K562 (cell line): Measurements from ENCODE around the gene CLDN34. TPM values are rescaled to one million over a fixed set of nuclear protein-coding genes. Genes with fewer than 3 reads are reported as not detected.
A peak's percentile ranks its signal among the peaks of the same experiment; 100 is the strongest.

ENCODE experiments used
- ATAC-seq: fragments of 200-7000 bp; cut with Tn5 transposase; 3 replicates; pipeline ENCODE4 v1.9.1; 2020; ENCODE audit warnings: moderate library complexity
- BruUV-seq: library from RNA; stranded (reverse); fragments of 400-500 nt; replicated peaks from 2 replicates; lab custom pipeline; 2021; lab: Mats Ljungman, UMichigan
- CTCF ChIA-PET: fragments of 300-600 bp; formaldehyde crosslinking; extraction: SDS; loops from one replicate; lab custom pipeline; 2021; ENCODE audit warnings: low intra/inter-chr PET ratio; lab: Yijun Ruan, JAX
- POLR2A ChIA-PET: fragments of 300-600, 350-650 bp; sonication (Branson Sonifier 250); formaldehyde crosslinking; extraction: SDS; loops from one replicate; lab custom pipeline; 2021; ENCODE audit warnings: antibody characterized with exemption, inconsistent platforms; lab: Yijun Ruan, JAX
- DNase-seq, 4 experiments: peaks; one replicate each; pipeline versions ENCODE4 v3.0.0 to v3.0.0-alpha.2; 2011 to 2018; ENCODE audit warnings: low spot score in 3 of 4, mixed read lengths in 3 of 4; ENCODE audit errors: extremely low read depth in 1 of 4
- FAIRE-seq: peaks from 2 replicates; lab custom pipeline; 2011; peaks lifted over from hg19 to GRCh38; lab: Jason Lieb, UNC
- H2AFZ ChIP-seq: 2 replicates; pipeline ENCODE4 v1.6.0; 2011; ENCODE audit warnings: low read depth, low read length, control low read depth, inconsistent platforms
- H3K27ac ChIP-seq: fragments of 200-600 bp; 3 replicates; pipeline ENCODE4 v1.8.0; 2011; ENCODE audit warnings: low read depth, mild to moderate bottlenecking, control low read depth, inconsistent platforms, low read length, moderate library complexity, mixed read lengths; ENCODE audit errors: extremely low read depth
- H3K27me3 ChIP-seq, 2 experiments: fragments of 300-600 bp in 1 of 2; 2 replicates in 1 of 2; 3 replicates in 1 of 2; pipeline versions ENCODE4 v1.6.0 to v1.8.0; 2011; ENCODE audit warnings: inconsistent platforms in 2 of 2, low read length in 2 of 2, mild to moderate bottlenecking in 1 of 2, mixed read lengths in 1 of 2, moderate library complexity in 1 of 2; ENCODE audit not compliant: control insufficient read depth in 2 of 2, insufficient read depth in 2 of 2
- H3K36me3 ChIP-seq: fragments of 300-600 bp; 3 replicates; pipeline ENCODE4 v1.8.0; 2011; ENCODE audit warnings: mild to moderate bottlenecking, low read length, inconsistent platforms; ENCODE audit not compliant: control insufficient read depth, insufficient read depth
- H3K4me1 ChIP-seq, 2 experiments: fragments of 200-600 bp in 1 of 2; replicated peaks in 1 of 2; 2 replicates in 1 of 2; 3 replicates in 1 of 2; pipeline versions ENCODE4 v1.5.1 to v1.8.0; 2011; ENCODE audit warnings: inconsistent platforms in 2 of 2, low read length in 2 of 2, mild to moderate bottlenecking in 1 of 2, mixed read lengths in 1 of 2, moderate library complexity in 1 of 2; ENCODE audit not compliant: control insufficient read depth in 2 of 2, insufficient read depth in 2 of 2
- H3K4me2 ChIP-seq: 2 replicates; pipeline ENCODE4 v1.6.1; 2011; ENCODE audit warnings: low read length, control low read depth, inconsistent platforms, mixed read lengths; ENCODE audit not compliant: insufficient read depth
- H3K4me3 ChIP-seq: fragments of 200-600 bp; sonication (generic), shearing (Covaris generic); 2 replicates; pipeline ENCODE4 v1.5.1; 2016; ENCODE audit warnings: control low read depth, inconsistent platforms
- H3K79me2 ChIP-seq: fragments of 200-600 bp; 3 replicates; pipeline ENCODE4 v1.8.0; 2011; ENCODE audit warnings: low read length, inconsistent platforms; ENCODE audit not compliant: control insufficient read depth, insufficient read depth
- H3K9ac ChIP-seq, 2 experiments: 2 replicates each; pipeline versions ENCODE4 v1.6.0 to v1.6.1; 2011; ENCODE audit warnings: low read depth in 2 of 2, low read length in 2 of 2, control low read depth in 1 of 2, inconsistent platforms in 1 of 2, mild to moderate bottlenecking in 1 of 2, mixed read lengths in 1 of 2; ENCODE audit not compliant: insufficient read depth in 1 of 2
- H3K9me1 ChIP-seq: one replicate; pipeline ENCODE4 v1.6.0; 2011; ENCODE audit warnings: inconsistent platforms, mild to moderate bottlenecking, low read length, moderate library complexity; ENCODE audit not compliant: control insufficient read depth, insufficient read depth
- H3K9me3 ChIP-seq: replicated peaks from 2 replicates; pipeline ENCODE4 v1.5.1; 2011; ENCODE audit warnings: low read depth, low read length, inconsistent platforms; ENCODE audit not compliant: control insufficient read depth, insufficient read depth
- H4K20me1 ChIP-seq: replicated peaks from 2 replicates; pipeline ENCODE4 v1.6.1; 2011; ENCODE audit warnings: low read length, inconsistent platforms, mixed read lengths; ENCODE audit not compliant: control insufficient read depth, insufficient read depth
- CXXC5 ChIP-seq: fragments of 250-450 bp; sonication (Bioruptor Pico); IDR thresholded peaks from 2 replicates; pipeline ENCODE4 v1.8.0; 2022; ENCODE audit warnings: inconsistent platforms, mild to moderate bottlenecking, moderate library complexity
- HDGF ChIP-seq: fragments of 450-650 bp; IDR thresholded peaks from 2 replicates; pipeline ENCODE4 v1.6.1; 2016
- HSF4 ChIP-seq: fragments of 250-450 bp; sonication (Bioruptor Pico); IDR thresholded peaks from 2 replicates; pipeline ENCODE4 v2.1.2; 2022; ENCODE audit warnings: mild to moderate bottlenecking, moderate library complexity, borderline replicate concordance
- MCM3 ChIP-seq: fragments of 450-650 bp; IDR thresholded peaks from 2 replicates; pipeline ENCODE4 v1.6.1; 2016
- MTA2 ChIP-seq: fragments of 450-650 bp; IDR thresholded peaks from 2 replicates; pipeline ENCODE4 v1.6.1; 2016; ENCODE audit warnings: low read depth
- PRPF4 ChIP-seq: fragments of 200-400 bp; formaldehyde crosslinking; IDR thresholded peaks from one replicate; pipeline ENCODE4 v1.6.1; 2017; ENCODE audit warnings: low read length, low read depth, mild to moderate bottlenecking; ENCODE audit not compliant: insufficient read depth, poor library complexity, severe bottlenecking
- RAD21 ChIP-seq, 2 experiments: fragments of 250-450 bp in 1 of 2; fragments of 450-650 bp in 1 of 2; sonication (Bioruptor Pico) in 1 of 2; formaldehyde crosslinking in 1 of 2; IDR thresholded peaks in 1 of 2; conservative IDR thresholded peaks in 1 of 2; 2 replicates each; pipeline versions ENCODE4 v1.4.0 to v1.8.0; 2020 to 2022; ENCODE audit warnings: mild to moderate bottlenecking in 2 of 2, moderate library complexity in 1 of 2
- WGBS: fragments of 100-300 bp; shearing (Covaris generic); methylation state at CpG from one replicate; pipeline ENCODE4 v1.1.6; 2016; ENCODE audit warnings: low coverage, mixed read lengths; ENCODE audit not compliant: insufficient coverage; ENCODE audit errors: missing lambda C conversion rate; 5-methylcytosine and 5-hydroxymethylcytosine counted together
- in situ Hi-C: fragments of 300-500 bp; cut with MboI; formaldehyde crosslinking; loops from 4 replicates; pipeline ENCODE4 v1.15.0; 2018; ENCODE audit warnings: inconsistent platforms, mixed read lengths
- intact Hi-C: fragments of 100-400 bp; cut with micrococcal nuclease; formaldehyde crosslinking; loops from 2 replicates; pipeline ENCODE4 v1.14.2; 2022
- polyA plus RNA-seq, 8 experiments: library from polyadenylated mRNA; depleted of rRNA in 4 of 8; stranded (reverse) in 5 of 8; unstranded in 3 of 8; fragments of >200 nt; fragmentation: Nextera tagmentation in 2 of 8; fragmentation: Illumina TruSeq in 1 of 8; extraction: Ambion mirVana in 2 of 8; extraction: Trizol in 1 of 8; gene quantifications; 2 replicates each; pipeline versions ENCODE4 v1.2.1 to v1.2.3, GENCODE V29; 2011 to 2014; ENCODE audit warnings: inconsistent platforms in 1 of 8, missing spikeins in 1 of 8
- total RNA-seq, 7 experiments: library from RNA; depleted of rRNA in 6 of 7; stranded (reverse); fragments of >200 nt in 6 of 7; fragmentation: Illumina TruSeq in 2 of 7; extraction: Trizol in 2 of 7; gene quantifications; 2 replicates each; pipeline versions ENCODE4 v1.2.1 to v1.2.3, GENCODE V29; 2011 to 2021; ENCODE audit warnings: low replicate concordance in 1 of 7
- TF ChIP-seq, protein P1 (sequence below): IDR thresholded peaks from 3 replicates; pipeline ENCODE4 v1.6.1; 2011; ENCODE audit warnings: borderline replicate concordance, mild to moderate bottlenecking, moderate library complexity; ENCODE audit not compliant: insufficient read length; ENCODE audit errors: extremely low read depth
- TF ChIP-seq, protein P2 (sequence below): fragments of 450-650 bp; formaldehyde crosslinking; IDR thresholded peaks from 2 replicates; pipeline ENCODE4 v1.4.0; 2020; ENCODE audit warnings: mild to moderate bottlenecking, moderate library complexity
- TF ChIP-seq, protein P3 (sequence below): fragments of 450-650 bp; formaldehyde crosslinking; IDR thresholded peaks from 2 replicates; pipeline ENCODE4 v1.4.0; 2020; ENCODE audit warnings: mild to moderate bottlenecking, mixed read lengths
- TF ChIP-seq, protein P4 (sequence below), 3 experiments: IDR thresholded peaks in 2 of 3; conservative IDR thresholded peaks in 1 of 3; 2 replicates each; pipeline ENCODE4 v1.5.1; 2011 to 2012; ENCODE audit warnings: low read length in 3 of 3, mild to moderate bottlenecking in 3 of 3, control low read depth in 2 of 3, improper control_type of control experiment in 1 of 3, inconsistent platforms in 1 of 3, low read depth in 1 of 3, mixed read lengths in 1 of 3, moderate library complexity in 1 of 3; ENCODE audit not compliant: insufficient read depth in 2 of 3

CLDN34 gene
- total and polyA plus RNA-seq, 9 of the 15 experiments (the other 6 are each of a cell fraction or from before 2014, with no cell fraction given), result not detected

DNA sequence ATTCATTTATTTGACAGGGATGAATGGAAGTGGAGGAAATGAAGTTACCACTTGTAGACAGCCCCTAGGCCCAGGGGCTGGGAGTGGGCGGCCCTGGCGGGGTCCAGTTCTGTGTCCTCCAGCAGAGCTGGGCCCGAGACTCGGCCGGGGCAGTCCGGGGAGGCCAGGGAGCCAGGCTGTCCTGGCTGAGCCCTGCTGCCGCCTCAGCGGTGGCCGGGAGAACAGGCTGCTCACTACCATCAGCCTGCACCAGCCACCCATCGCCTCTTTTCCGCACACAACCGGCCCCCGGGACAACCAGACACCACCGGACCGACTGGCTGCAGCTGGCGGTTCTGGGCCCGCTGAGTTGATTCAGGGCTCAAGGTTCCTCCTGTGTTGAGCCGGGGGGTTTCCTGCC lies 25.6 kb downstream of the CLDN34 start (continued):
- TF ChIP-seq, protein P1, sequence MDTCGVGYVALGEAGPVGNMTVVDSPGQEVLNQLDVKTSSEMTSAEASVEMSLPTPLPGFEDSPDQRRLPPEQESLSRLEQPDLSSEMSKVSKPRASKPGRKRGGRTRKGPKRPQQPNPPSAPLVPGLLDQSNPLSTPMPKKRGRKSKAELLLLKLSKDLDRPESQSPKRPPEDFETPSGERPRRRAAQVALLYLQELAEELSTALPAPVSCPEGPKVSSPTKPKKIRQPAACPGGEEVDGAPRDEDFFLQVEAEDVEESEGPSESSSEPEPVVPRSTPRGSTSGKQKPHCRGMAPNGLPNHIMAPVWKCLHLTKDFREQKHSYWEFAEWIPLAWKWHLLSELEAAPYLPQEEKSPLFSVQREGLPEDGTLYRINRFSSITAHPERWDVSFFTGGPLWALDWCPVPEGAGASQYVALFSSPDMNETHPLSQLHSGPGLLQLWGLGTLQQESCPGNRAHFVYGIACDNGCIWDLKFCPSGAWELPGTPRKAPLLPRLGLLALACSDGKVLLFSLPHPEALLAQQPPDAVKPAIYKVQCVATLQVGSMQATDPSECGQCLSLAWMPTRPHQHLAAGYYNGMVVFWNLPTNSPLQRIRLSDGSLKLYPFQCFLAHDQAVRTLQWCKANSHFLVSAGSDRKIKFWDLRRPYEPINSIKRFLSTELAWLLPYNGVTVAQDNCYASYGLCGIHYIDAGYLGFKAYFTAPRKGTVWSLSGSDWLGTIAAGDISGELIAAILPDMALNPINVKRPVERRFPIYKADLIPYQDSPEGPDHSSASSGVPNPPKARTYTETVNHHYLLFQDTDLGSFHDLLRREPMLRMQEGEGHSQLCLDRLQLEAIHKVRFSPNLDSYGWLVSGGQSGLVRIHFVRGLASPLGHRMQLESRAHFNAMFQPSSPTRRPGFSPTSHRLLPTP, result no peak
- no peak for TF ChIP-seq PRPF4
- TF ChIP-seq MCM3, result no peak

DNA sequence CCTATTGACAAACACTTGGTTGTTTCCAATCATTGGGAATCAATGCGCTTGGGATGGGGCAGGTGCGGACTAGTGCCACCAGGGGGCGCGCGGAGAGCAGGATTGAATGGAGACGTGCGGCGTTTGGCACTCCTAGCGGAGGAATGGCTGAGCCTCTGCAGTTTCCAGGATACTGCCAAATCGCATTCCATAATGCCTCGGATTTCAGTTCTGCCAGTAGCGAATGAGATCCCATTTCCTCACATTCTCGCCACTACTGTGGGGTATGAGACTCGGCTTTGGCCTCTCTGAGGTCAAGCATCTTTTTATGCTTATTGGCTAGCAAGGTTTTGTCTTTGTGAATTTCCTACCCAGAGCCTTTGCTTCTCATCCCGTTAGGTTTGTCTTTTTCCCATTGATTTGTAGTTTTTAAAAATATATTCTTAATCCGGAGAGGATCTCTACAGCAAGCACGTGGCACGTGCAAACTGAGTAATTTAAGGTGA lies 28.7 kb downstream of the CLDN34 start:
- ChIA-PET POLR2A (no interaction called here), CTCF (interaction anchor here (0.5 to 15.9 kb wide), 5 partner anchors 18 to 268 kb away, joined by 3 to 400 read pairs (median 3); no protein-coding TSS in a partner anchor)
- TF ChIP-seq MTA2, result no peak
- TF ChIP-seq HDGF, result no peak
- TF ChIP-seq, protein P2, sequence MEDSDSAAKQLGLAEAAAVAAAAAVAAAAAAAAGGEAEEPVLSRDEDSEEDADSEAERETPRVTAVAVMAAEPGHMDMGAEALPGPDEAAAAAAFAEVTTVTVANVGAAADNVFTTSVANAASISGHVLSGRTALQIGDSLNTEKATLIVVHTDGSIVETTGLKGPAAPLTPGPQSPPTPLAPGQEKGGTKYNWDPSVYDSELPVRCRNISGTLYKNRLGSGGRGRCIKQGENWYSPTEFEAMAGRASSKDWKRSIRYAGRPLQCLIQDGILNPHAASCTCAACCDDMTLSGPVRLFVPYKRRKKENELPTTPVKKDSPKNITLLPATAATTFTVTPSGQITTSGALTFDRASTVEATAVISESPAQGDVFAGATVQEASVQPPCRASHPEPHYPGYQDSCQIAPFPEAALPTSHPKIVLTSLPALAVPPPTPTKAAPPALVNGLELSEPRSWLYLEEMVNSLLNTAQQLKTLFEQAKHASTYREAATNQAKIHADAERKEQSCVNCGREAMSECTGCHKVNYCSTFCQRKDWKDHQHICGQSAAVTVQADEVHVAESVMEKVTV (CRISPR knock-in tag), result peak; percentile 69
- TF ChIP-seq, protein P3, sequence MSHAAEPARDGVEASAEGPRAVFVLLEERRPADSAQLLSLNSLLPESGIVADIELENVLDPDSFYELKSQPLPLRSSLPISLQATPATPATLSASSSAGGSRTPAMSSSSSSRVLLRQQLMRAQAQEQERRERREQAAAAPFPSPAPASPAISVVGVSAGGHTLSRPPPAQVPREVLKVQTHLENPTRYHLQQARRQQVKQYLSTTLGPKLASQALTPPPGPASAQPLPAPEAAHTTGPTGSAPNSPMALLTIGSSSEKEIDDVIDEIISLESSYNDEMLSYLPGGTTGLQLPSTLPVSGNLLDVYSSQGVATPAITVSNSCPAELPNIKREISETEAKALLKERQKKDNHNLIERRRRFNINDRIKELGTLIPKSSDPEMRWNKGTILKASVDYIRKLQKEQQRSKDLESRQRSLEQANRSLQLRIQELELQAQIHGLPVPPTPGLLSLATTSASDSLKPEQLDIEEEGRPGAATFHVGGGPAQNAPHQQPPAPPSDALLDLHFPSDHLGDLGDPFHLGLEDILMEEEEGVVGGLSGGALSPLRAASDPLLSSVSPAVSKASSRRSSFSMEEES (CRISPR knock-in tag), result no peak
- TF ChIP-seq RAD21 (CRISPR knock-in tag; conservative IDR thresholded peaks at IDR 0.05 in 1 of 2, IDR thresholded peaks at IDR 0.05 in 1 of 2), result peak; percentile 83
- 0 out of 2 replicates have a peak, but pooled peaks have one; percentile 17 for TF ChIP-seq CXXC5 (CRISPR knock-in tag)
- TF ChIP-seq HSF4 (CRISPR knock-in tag), result no peak
- TF ChIP-seq, protein P4, sequence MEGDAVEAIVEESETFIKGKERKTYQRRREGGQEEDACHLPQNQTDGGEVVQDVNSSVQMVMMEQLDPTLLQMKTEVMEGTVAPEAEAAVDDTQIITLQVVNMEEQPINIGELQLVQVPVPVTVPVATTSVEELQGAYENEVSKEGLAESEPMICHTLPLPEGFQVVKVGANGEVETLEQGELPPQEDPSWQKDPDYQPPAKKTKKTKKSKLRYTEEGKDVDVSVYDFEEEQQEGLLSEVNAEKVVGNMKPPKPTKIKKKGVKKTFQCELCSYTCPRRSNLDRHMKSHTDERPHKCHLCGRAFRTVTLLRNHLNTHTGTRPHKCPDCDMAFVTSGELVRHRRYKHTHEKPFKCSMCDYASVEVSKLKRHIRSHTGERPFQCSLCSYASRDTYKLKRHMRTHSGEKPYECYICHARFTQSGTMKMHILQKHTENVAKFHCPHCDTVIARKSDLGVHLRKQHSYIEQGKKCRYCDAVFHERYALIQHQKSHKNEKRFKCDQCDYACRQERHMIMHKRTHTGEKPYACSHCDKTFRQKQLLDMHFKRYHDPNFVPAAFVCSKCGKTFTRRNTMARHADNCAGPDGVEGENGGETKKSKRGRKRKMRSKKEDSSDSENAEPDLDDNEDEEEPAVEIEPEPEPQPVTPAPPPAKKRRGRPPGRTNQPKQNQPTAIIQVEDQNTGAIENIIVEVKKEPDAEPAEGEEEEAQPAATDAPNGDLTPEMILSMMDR (IDR thresholded peaks at IDR 0.05 in 2 of 3, conservative IDR thresholded peaks at IDR 0.05 in 1 of 3; ENCODE audit: insufficient read depth in 2 of 3, low read depth in 1 of 3, low read length in 3 of 3), result peak; percentile 87 to 100 (median 95)

More for the DNA sequence above, 28.7 kb downstream of the CLDN34 start:
- Histone ChIP-seq H3K79me2 (no peaks in the 10 kb centered on the region), H3K9me3 (no peaks in the 10 kb centered on the region), H3K27ac (no peak overlapping the region), H3K4me2 (no peak overlapping the region), H3K4me3 (no peak overlapping the region), H3K9me1 (no peaks in the 10 kb centered on the region), H3K36me3 (no peaks in the 10 kb centered on the region), H3K4me1 (no peaks in the 10 kb centered on the region), H3K9ac (no peak overlapping the region), H4K20me1 (no peaks in the 10 kb centered on the region), H3K27me3 (peaks cover 0 to 14% of the 10 kb centered on the region in 2 experiments; a peak in 2 of 5 replicates), H2AFZ (no peak overlapping the region)
- in situ Hi-C loops, result loop anchor here (5.0 kb wide), 1 partner anchor 121 kb away; no protein-coding TSS in a partner anchor
- ATAC-seq (peak; percentile 90), FAIRE-seq (peak; percentile 54), DNase-seq (peak; percentile 64 to 75 (median 70))
- WGBS, result 3% methylated on average over 11 of the region's 18 CpGs
- intact Hi-C loops, result loop anchor here (1.0 to 10.0 kb wide), 3 partner anchors 123 to 1251 kb away; no protein-coding TSS in a partner anchor
- no TSS peak for BruUV-seq
